ENCODE data around the gene WRNIP1. TPM values are rescaled to one million over a fixed set of nuclear protein-coding genes. Genes with fewer than 3 reads are reported as not detected.

The WRNIP1 gene
- total RNA-seq, 1 donor from 2014 or later, result 25.3 TPM

GRCh38 chr6:2730353-2731107 is 34.7 kb upstream of the WRNIP1 start:
- Mint-ChIP-seq H3K9me3 (no peaks in the 10 kb centered on the region), H3K4me3 (no peak overlapping the region), H3K4me1 (peaks cover 20% of the 10 kb centered on the region), H3K36me3 (no peaks in the 10 kb centered on the region), H3K27me3 (ENCODE audit: insufficient read depth, low read depth) (no peaks in the 10 kb centered on the region), H3K27ac (no peak overlapping the region)
- Histone ChIP-seq H3K36me3 (no peaks in the 10 kb centered on the region), H3K9me3 (ENCODE audit: low read depth) (no peaks in the 10 kb centered on the region), H3K4me3 (no peak overlapping the region), H3K9ac (no peak overlapping the region), H3K27ac (no peak overlapping the region), H3K4me1 (no peaks in the 10 kb centered on the region), H4K20me1 (ENCODE audit: low read depth) (no peaks in the 10 kb centered on the region), H3K27me3 (no peaks in the 10 kb centered on the region), H2AFZ (replicated peaks) (no peak overlapping the region), H3F3A (ENCODE audit: low read depth) (no peaks in the 10 kb centered on the region), H3K4me2 (no peak overlapping the region), H3K79me2 (ENCODE audit: low read depth) (no peaks in the 10 kb centered on the region)
- TF ChIP-seq CTCF (IDR thresholded peaks at IDR 0.05) (no peak), EZH2 (IDR thresholded peaks at IDR 0.05) (no peak)
- no peak for DNase-seq (ENCODE audit: low spot score)

- Mint-ChIP-seq H3K4me3 (no peak overlapping the region), H3K36me3 (no peaks in the 10 kb centered on the region), H3K27ac (no peak overlapping the region), H3K27me3 (ENCODE audit: insufficient read depth, low read depth) (peaks cover under 1% of the 10 kb centered on the region), H3K9me3 (no peaks in the 10 kb centered on the region), H3K4me1 (peaks cover 24% of the 10 kb centered on the region)
- Histone ChIP-seq H4K20me1 (ENCODE audit: low read depth) (no peaks in the 10 kb centered on the region), H3K79me2 (ENCODE audit: low read depth) (no peaks in the 10 kb centered on the region), H3K27ac (no peak overlapping the region), H3F3A (ENCODE audit: low read depth) (no peaks in the 10 kb centered on the region), H3K4me2 (no peak overlapping the region), H3K27me3 (no peaks in the 10 kb centered on the region), H3K36me3 (no peaks in the 10 kb centered on the region), H3K9me3 (ENCODE audit: low read depth) (no peaks in the 10 kb centered on the region), H3K4me3 (no peak overlapping the region), H2AFZ (replicated peaks) (no peak overlapping the region), H3K4me1 (no peaks in the 10 kb centered on the region), H3K9ac (no peak overlapping the region)
- TF ChIP-seq EZH2 (IDR thresholded peaks at IDR 0.05) (no peak), EZH2phosphoT487 (IDR thresholded peaks at IDR 0.05) (no peak), CTCF (IDR thresholded peaks at IDR 0.05) (no peak)
- DNase-seq (ENCODE audit: low spot score), result no peak
Observed at GRCh38 chr6:2731281-2731909, 33.8 kb upstream of the WRNIP1 start.

- H3K27me3 Mint-ChIP-seq (ENCODE audit: insufficient read depth, low read depth), result peaks cover 6% of the 10 kb centered on the region
- no peaks in the 10 kb centered on the region for H3K36me3 Mint-ChIP-seq
- no peaks in the 10 kb centered on the region for H3K9me3 ChIP-seq (ENCODE audit: low read depth)
- TF ChIP-seq EZH2phosphoT487 (IDR thresholded peaks at IDR 0.05) (no peak), CTCF (IDR thresholded peaks at IDR 0.05) (no peak), EZH2 (IDR thresholded peaks at IDR 0.05) (no peak)
- H3K4me2 ChIP-seq, result no peak overlapping the region
- no peaks in the 10 kb centered on the region for H3K27me3 ChIP-seq
- H3F3A ChIP-seq (ENCODE audit: low read depth), result no peaks in the 10 kb centered on the region
- H3K9me3 Mint-ChIP-seq, result no peaks in the 10 kb centered on the region
- no peak overlapping the region for H3K4me3 ChIP-seq
- DNase-seq (ENCODE audit: low spot score), result no peak
- no peak overlapping the region for H3K9ac ChIP-seq
- H2AFZ ChIP-seq (replicated peaks), result no peak overlapping the region
- H3K4me3 Mint-ChIP-seq, result no peak overlapping the region
- peaks cover 28% of the 10 kb centered on the region for H3K4me1 Mint-ChIP-seq
- H3K27ac Mint-ChIP-seq, result no peak overlapping the region
- H3K79me2 ChIP-seq (ENCODE audit: low read depth), result no peaks in the 10 kb centered on the region
- no peak overlapping the region for H3K27ac ChIP-seq
- no peaks in the 10 kb centered on the region for H3K4me1 ChIP-seq
- H4K20me1 ChIP-seq (ENCODE audit: low read depth), result no peaks in the 10 kb centered on the region
- H3K36me3 ChIP-seq, result no peaks in the 10 kb centered on the region
Observed at GRCh38 chr6:2732503-2733089, 32.6 kb upstream of the WRNIP1 start.

Data from neural progenitor cell (in vitro differentiated cells).